Hematopoietic multipotent progenitor cell treated with erythropoietin and hydrocortisone succinate and interleukin-3 and kit ligand, for 17 days (in vitro differentiated cells): ENCODE data around the gene TBC1D22A.

Experiments
- DNase-seq: peaks from one replicate; pipeline ENCODE4 v3.0.0-alpha.2; 2015; ENCODE audit warnings: low spot score

The TBC1D22A gene

GRCh38 chr22:46958658-46959057, 196.2 kb downstream of the TBC1D22A start:
- DNase-seq, result no peak

- DNase-seq, result no peak
Observed at GRCh38 chr22:46959369-46959768, 196.9 kb downstream of the TBC1D22A start.

- no peak for DNase-seq
Observed at GRCh38 chr22:46961591-46962295, 199.3 kb downstream of the TBC1D22A start.

- DNase-seq, result no peak
Observed at GRCh38 chr22:46962406-46962805, 200.0 kb downstream of the TBC1D22A start.

GRCh38 chr22:46963672-46964545, 201.5 kb downstream of the TBC1D22A start:
- no peak for DNase-seq

GRCh38 chr22:46964773-46965550, 202.5 kb downstream of the TBC1D22A start:
- DNase-seq, result no peak

GRCh38 chr22:46965555-46966494, 203.4 kb downstream of the TBC1D22A start:
- no peak for DNase-seq

- no peak for DNase-seq
Observed at GRCh38 chr22:46966495-46966845, 204.0 kb downstream of the TBC1D22A start.

GRCh38 chr22:46966846-46967245, 204.4 kb downstream of the TBC1D22A start:
- DNase-seq, result no peak

GRCh38 chr22:46967445-46968358, 205.3 kb downstream of the TBC1D22A start:
- DNase-seq, result no peak

GRCh38 chr22:46968359-46968740, 205.9 kb downstream of the TBC1D22A start:
- no peak for DNase-seq

GRCh38 chr22:46968848-46969247, 206.4 kb downstream of the TBC1D22A start:
- no peak for DNase-seq

- DNase-seq, result no peak
Observed at GRCh38 chr22:46969491-46969890, 207.0 kb downstream of the TBC1D22A start.

GRCh38 chr22:46969961-46970360, 207.5 kb downstream of the TBC1D22A start:
- DNase-seq, result no peak

- DNase-seq, result no peak
Observed at GRCh38 chr22:46970411-46971098, 208.1 kb downstream of the TBC1D22A start.

GRCh38 chr22:46971099-46971763, 208.8 kb downstream of the TBC1D22A start:
- DNase-seq, result no peak

GRCh38 chr22:46971764-46972125, 209.3 kb downstream of the TBC1D22A start:
- no peak for DNase-seq

- no peak for DNase-seq
Observed at GRCh38 chr22:46972256-46972655, 209.8 kb downstream of the TBC1D22A start.
